Astrocyte of the spinal cord (primary cell): ENCODE results near the gene PKD1L1.

Source experiments
- DNase-seq: peaks from one replicate; pipeline ENCODE4 v3.0.0; 2011; ENCODE audit warnings: low read depth, low spot score
- H3K4me3 ChIP-seq: 2 replicates; pipeline ENCODE4 v1.5.1; 2011; ENCODE audit warnings: low read depth, mild to moderate bottlenecking, low read length, moderate library complexity
- CTCF ChIP-seq: IDR thresholded peaks from 2 replicates; pipeline ENCODE4 v1.5.1; 2012; ENCODE audit warnings: low read depth, mild to moderate bottlenecking, low read length, inconsistent platforms
- in situ Hi-C: cut with HindIII; loops from 2 replicates; pipeline ENCODE4 v1.10.0; 2017; ENCODE audit warnings: low sequenced_read_pairs

The PKD1L1 gene

GRCh38 chr7:47937065-47937687, 11.1 kb downstream of the PKD1L1 start:
- DNase-seq: peak; percentile 43
- in situ Hi-C loops: no loop called here
- H3K4me3 ChIP-seq: no peak overlapping the region
- no peak for TF ChIP-seq CTCF

- DNase-seq: no peak
- H3K4me3 ChIP-seq: no peak overlapping the region
- TF ChIP-seq CTCF: no peak
- in situ Hi-C loops: no loop called here
Measured at GRCh38 chr7:47936323-47936722, 11.9 kb downstream of the PKD1L1 start.

- TF ChIP-seq CTCF: no peak
- in situ Hi-C loops: no loop called here
Measured at GRCh38 chr7:47935336-47935735, 12.9 kb downstream of the PKD1L1 start.

GRCh38 chr7:47934831-47935230, 13.4 kb downstream of the PKD1L1 start:
- H3K4me3 ChIP-seq: no peak overlapping the region
- no peak for DNase-seq
- in situ Hi-C loops: no loop called here
- no peak for TF ChIP-seq CTCF

More at GRCh38 chr7:47935336-47935735, 12.9 kb downstream of the PKD1L1 start:
- no peak overlapping the region for H3K4me3 ChIP-seq
- DNase-seq: no peak

- no peak for TF ChIP-seq CTCF
- no peak for DNase-seq
- in situ Hi-C loops: no loop called here
- H3K4me3 ChIP-seq: no peak overlapping the region
Measured at GRCh38 chr7:47933215-47933614, 15.1 kb downstream of the PKD1L1 start.

GRCh38 chr7:47932466-47933037, 15.7 kb downstream of the PKD1L1 start:
- in situ Hi-C loops: no loop called here
- TF ChIP-seq CTCF: no peak
- H3K4me3 ChIP-seq: no peak overlapping the region
- DNase-seq: no peak
